DMS 273 (cell line): ENCODE data around the gene PCDHGC4.

Source experiments
- DNase-seq: peaks from one replicate; lab custom pipeline; 2025; ENCODE audit not compliant: unreplicated experiment; lab: John Stamatoyannopoulos, UW

PCDHGC4 gene

GRCh38 chr5:141528291-141528984 lies 43.6 kb downstream of the PCDHGC4 start:
- DNase-seq, result no peak

GRCh38 chr5:141529002-141529401 lies 44.2 kb downstream of the PCDHGC4 start:
- DNase-seq, result no peak

GRCh38 chr5:141529873-141530272 lies 45.0 kb downstream of the PCDHGC4 start:
- no peak for DNase-seq

- DNase-seq, result no peak
These were observed 47.9 kb downstream of the PCDHGC4 start for GRCh38 chr5:141532726-141533125.

GRCh38 chr5:141533897-141534296 lies 49.1 kb downstream of the PCDHGC4 start:
- no peak for DNase-seq

- DNase-seq, result no peak
These were observed 49.8 kb downstream of the PCDHGC4 start for GRCh38 chr5:141534492-141535213.
